Measurements from ENCODE around the gene SLC25A51.
A peak's percentile ranks its signal among the peaks of the same experiment; 100 is the strongest.

Gene SLC25A51

GRCh38 chr9:37903647-37904444 is at the start of gene SLC25A51:
TSS of gene SLC25A51 (minus strand) at chr9:37904127. CDS start at chr9:37888550, 15,577 bp downstream.
- TF ChIP-seq, protein P1, sequence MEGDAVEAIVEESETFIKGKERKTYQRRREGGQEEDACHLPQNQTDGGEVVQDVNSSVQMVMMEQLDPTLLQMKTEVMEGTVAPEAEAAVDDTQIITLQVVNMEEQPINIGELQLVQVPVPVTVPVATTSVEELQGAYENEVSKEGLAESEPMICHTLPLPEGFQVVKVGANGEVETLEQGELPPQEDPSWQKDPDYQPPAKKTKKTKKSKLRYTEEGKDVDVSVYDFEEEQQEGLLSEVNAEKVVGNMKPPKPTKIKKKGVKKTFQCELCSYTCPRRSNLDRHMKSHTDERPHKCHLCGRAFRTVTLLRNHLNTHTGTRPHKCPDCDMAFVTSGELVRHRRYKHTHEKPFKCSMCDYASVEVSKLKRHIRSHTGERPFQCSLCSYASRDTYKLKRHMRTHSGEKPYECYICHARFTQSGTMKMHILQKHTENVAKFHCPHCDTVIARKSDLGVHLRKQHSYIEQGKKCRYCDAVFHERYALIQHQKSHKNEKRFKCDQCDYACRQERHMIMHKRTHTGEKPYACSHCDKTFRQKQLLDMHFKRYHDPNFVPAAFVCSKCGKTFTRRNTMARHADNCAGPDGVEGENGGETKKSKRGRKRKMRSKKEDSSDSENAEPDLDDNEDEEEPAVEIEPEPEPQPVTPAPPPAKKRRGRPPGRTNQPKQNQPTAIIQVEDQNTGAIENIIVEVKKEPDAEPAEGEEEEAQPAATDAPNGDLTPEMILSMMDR (IDR thresholded peaks at IDR 0.05): peak; percentile 93
- no peaks in the 10 kb centered on the region for H3K9me3 ChIP-seq
- H3K4me1 ChIP-seq (ENCODE audit: control insufficient read depth in 1 of 2, insufficient read depth in 1 of 2, low read depth in 1 of 2, low read length in 1 of 2): peaks cover 48 to 62% of the 10 kb centered on the region in 2 experiments
- no peaks in the 10 kb centered on the region for H3K27me3 ChIP-seq
- peaks cover 2% of the 10 kb centered on the region for H3K36me3 ChIP-seq
- peak within 1 kb of the TSS; percentile 91 for H3K27ac ChIP-seq
- peak within 1 kb of the TSS; percentile 85 to 91 for H3K4me3 ChIP-seq (ENCODE audit: low read depth in 1 of 2, low read length in 1 of 2)

- no peaks in the 10 kb centered on the region for H3K9me3 ChIP-seq
- TF ChIP-seq, protein P1 (IDR thresholded peaks at IDR 0.05): no peak
- H3K36me3 ChIP-seq: peaks cover 6% of the 10 kb centered on the region
- H3K4me3 ChIP-seq (ENCODE audit: low read depth in 1 of 2, low read length in 1 of 2): no peak overlapping the region
- no peaks in the 10 kb centered on the region for H3K4me1 ChIP-seq (ENCODE audit: control insufficient read depth in 1 of 2, insufficient read depth in 1 of 2, low read depth in 1 of 2, low read length in 1 of 2)
- H3K27ac ChIP-seq: no peak overlapping the region
- no peaks in the 10 kb centered on the region for H3K27me3 ChIP-seq
Observed at GRCh38 chr9:37953206-37953774, 49.4 kb upstream of the SLC25A51 start.

- Histone ChIP-seq H3K36me3 (peaks cover 6% of the 10 kb centered on the region), H3K27ac (no peak overlapping the region)
- TF ChIP-seq, protein P1 (IDR thresholded peaks at IDR 0.05): no peak
Observed at GRCh38 chr9:37952731-37953130, 48.8 kb upstream of the SLC25A51 start.

DNA sequence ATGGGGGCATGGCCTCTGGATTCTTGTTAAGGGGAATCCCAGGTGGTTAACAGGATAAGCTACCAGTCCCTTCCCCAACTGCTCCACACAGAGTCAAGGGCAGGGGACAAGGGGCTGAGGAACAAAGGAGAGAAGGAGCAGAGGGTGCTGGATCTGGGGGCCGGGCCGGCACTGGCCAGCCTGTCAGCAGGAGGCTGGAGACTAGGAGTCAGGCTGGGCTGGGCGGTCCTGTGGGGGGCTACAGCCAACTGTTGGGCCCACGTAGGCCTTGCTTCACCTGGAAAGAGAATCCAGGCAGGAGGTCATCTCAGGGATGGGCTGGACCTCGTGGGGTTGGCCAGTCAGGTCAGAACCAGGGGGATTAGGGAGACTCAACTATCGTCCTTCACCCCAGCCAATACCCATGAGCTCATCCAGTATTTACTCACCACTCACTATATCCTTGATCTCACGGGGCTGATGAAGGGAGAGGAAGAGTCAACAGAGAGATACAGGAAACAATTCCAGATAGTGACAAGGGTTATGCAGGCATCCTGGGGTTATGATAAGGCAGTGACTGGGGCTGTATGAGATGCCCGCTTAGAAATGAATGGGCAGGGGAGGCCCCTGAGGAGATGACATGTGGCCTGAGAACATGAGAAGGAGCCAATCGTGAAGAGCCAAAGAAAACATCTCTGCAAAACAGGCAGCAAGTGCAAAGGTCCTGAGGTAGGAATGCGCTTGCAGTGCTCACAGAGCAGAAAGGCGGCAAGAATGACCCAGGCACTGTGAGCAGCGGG is 47.9 kb upstream of the SLC25A51 start:
- Histone ChIP-seq H3K9me3 (no peaks in the 10 kb centered on the region), H3K4me3 (ENCODE audit: low read depth in 1 of 2, low read length in 1 of 2) (no peak overlapping the region), H3K27ac (no peak overlapping the region), H3K36me3 (peaks cover 8% of the 10 kb centered on the region), H3K27me3 (no peaks in the 10 kb centered on the region), H3K4me1 (ENCODE audit: control insufficient read depth in 1 of 2, insufficient read depth in 1 of 2, low read depth in 1 of 2, low read length in 1 of 2) (no peaks in the 10 kb centered on the region)
- TF ChIP-seq, protein P1 (IDR thresholded peaks at IDR 0.05): no peak

More at GRCh38 chr9:37952731-37953130, 48.8 kb upstream of the SLC25A51 start:
- Histone ChIP-seq H3K4me3 (ENCODE audit: low read depth in 1 of 2, low read length in 1 of 2) (no peak overlapping the region), H3K4me1 (ENCODE audit: control insufficient read depth in 1 of 2, insufficient read depth in 1 of 2, low read depth in 1 of 2, low read length in 1 of 2) (no peaks in the 10 kb centered on the region), H3K27me3 (no peaks in the 10 kb centered on the region), H3K9me3 (no peaks in the 10 kb centered on the region)

DNA sequence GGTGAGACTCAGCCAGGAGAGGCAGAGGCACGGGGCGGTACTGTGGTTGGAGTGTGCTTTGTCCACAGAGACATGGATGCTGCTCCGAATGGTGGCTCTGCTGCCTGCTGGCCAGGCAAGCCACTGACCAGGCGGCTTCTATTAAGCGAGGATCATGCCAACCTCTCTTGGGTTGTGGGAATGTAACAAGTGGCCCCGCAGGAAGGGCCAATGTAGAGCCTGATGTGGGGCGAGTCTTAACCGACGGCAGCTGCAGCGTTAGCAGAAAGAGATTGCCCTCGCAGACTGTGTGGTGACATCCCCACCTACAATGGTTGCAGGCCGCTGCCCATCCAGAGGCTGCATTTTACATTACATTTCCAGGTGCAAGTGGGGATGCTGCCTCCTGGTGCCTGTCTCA is 46.6 kb upstream of the SLC25A51 start:
- H3K27me3 ChIP-seq: no peaks in the 10 kb centered on the region

More for the DNA sequence above, 46.6 kb upstream of the SLC25A51 start:
- H3K4me1 ChIP-seq (ENCODE audit: control insufficient read depth in 1 of 2, insufficient read depth in 1 of 2, low read depth in 1 of 2, low read length in 1 of 2): no peaks in the 10 kb centered on the region
- peaks cover 17% of the 10 kb centered on the region for H3K36me3 ChIP-seq
- H3K4me3 ChIP-seq (ENCODE audit: low read depth in 1 of 2, low read length in 1 of 2): no peak overlapping the region
- TF ChIP-seq, protein P1 (IDR thresholded peaks at IDR 0.05): no peak
- H3K27ac ChIP-seq: no peak overlapping the region
- H3K9me3 ChIP-seq: no peaks in the 10 kb centered on the region
